Tibial nerve (tissue), 4 donors: ENCODE measurements around the gene SYDE2. TPM values are rescaled to one million over a fixed set of nuclear protein-coding genes. Genes with fewer than 3 reads are reported as not detected.

Source experiments
- DNase-seq, 2 donors: peaks; one replicate each; pipeline ENCODE4 v3.0.0-alpha.2; 2019; ENCODE audit warnings: low spot score in 2 of 2
- H3K27ac ChIP-seq, 4 donors: fragments of 200-600 bp; sonication (generic) in 3 of 4; one replicate each; pipeline ENCODE4 v1.5.1; 2017 to 2019; ENCODE audit warnings: mild to moderate bottlenecking in 1 of 4
- H3K27me3 ChIP-seq, 2 donors: fragments of 200-600 bp; sonication (generic) in 1 of 2; one replicate each; pipeline versions ENCODE4 v1.5.1 to v1.6.0; 2017 to 2019
- H3K36me3 ChIP-seq, 3 donors: fragments of 200-600 bp; sonication (generic); one replicate each; pipeline ENCODE4 v1.5.1; 2018 to 2019
- H3K4me1 ChIP-seq, 4 donors: fragments of 200-600 bp; sonication (generic) in 3 of 4; one replicate each; pipeline ENCODE4 v1.5.1; 2017 to 2019
- H3K4me3 ChIP-seq, 4 donors: fragments of 200-600 bp; sonication (generic) in 3 of 4; one replicate each; pipeline ENCODE4 v1.5.1; 2017 to 2019; ENCODE audit warnings: mild to moderate bottlenecking in 1 of 4, moderate library complexity in 1 of 4
- H3K9me3 ChIP-seq, 4 donors: fragments of 200-600 bp; sonication (generic) in 3 of 4; one replicate each; pipeline ENCODE4 v1.5.1; 2017 to 2019
- CTCF ChIP-seq, 5 experiments: fragments of 200-600 bp in 3 of 5; fragments of 450-650 bp in 2 of 5; sonication (generic) in 3 of 5; IDR thresholded peaks; one replicate each; pipeline ENCODE4 v1.5.1; 2016 to 2019; ENCODE audit warnings: antibody characterized with exemption in 5 of 5, mild to moderate bottlenecking in 3 of 5, moderate library complexity in 2 of 5
- EP300 ChIP-seq, 2 donors: sonication (generic); formaldehyde crosslinking; IDR thresholded peaks; one replicate each; pipeline ENCODE4 v1.6.1; 2017; ENCODE audit warnings: antibody characterized with exemption in 2 of 2, mild to moderate bottlenecking in 1 of 2
- POLR2A ChIP-seq, 2 donors: fragments of 450-650 bp; IDR thresholded peaks; one replicate each; pipeline ENCODE4 v1.6.1; 2017; ENCODE audit warnings: antibody characterized with exemption in 2 of 2, mild to moderate bottlenecking in 2 of 2, moderate library complexity in 2 of 2
- WGBS, 2 donors: methylation state at CpG; one replicate each; pipeline ENCODE4 v1.1.5; 2018; 5-methylcytosine and 5-hydroxymethylcytosine counted together
- total RNA-seq, 4 donors: library from RNA; depleted of rRNA; stranded (reverse); fragments of >200 nt; gene quantifications; one replicate each; pipeline ENCODE4 v1.1.0, GENCODE V29; 2016

The SYDE2 gene
- total RNA-seq, 4 donors from 2014 or later: 10.5 to 12.9 (median 11.1) TPM

DNA sequence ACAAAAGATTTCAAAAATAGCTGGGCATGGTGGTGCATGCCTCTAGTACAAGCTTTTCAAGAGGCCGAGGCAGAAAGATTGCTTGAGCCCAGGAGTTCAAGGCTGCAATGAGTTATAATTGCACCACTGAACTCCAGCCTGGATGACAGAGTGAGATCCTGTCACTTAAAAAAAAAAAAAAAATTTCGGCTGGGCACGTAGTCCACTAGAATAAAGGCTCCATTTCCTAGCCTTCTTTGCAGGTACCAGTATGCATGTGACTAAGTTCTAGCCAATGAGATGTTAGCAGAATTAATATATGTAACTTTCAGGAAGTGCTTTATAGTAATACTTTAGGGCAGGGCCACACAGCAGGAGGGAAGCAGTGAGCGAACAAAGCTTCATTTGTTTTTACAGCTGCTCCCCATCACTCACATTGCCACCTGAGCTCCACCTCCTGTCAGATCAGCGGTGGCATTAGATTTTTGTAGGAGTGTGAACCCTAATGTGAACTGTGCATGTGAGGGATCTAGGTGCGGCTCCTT, 28.8 kb upstream of the SYDE2 start:
- TF ChIP-seq CTCF (IDR thresholded peaks at IDR 0.05): no peak
- TF ChIP-seq EP300 (IDR thresholded peaks at IDR 0.05): no peak
- no peak for TF ChIP-seq POLR2A (IDR thresholded peaks at IDR 0.05)
- Histone ChIP-seq H3K27me3 (no peaks in the 10 kb centered on the region), H3K27ac (no peak overlapping the region), H3K36me3 (no peaks in the 10 kb centered on the region), H3K9me3 (no peaks in the 10 kb centered on the region), H3K4me1 (peaks cover 0 to 14% (median 0%) of the 10 kb centered on the region in 4 donors), H3K4me3 (no peak overlapping the region)
- 73 to 79% methylated on average over 6 of the region's 6 CpGs for WGBS, 2 donors
- DNase-seq: no peak

DNA sequence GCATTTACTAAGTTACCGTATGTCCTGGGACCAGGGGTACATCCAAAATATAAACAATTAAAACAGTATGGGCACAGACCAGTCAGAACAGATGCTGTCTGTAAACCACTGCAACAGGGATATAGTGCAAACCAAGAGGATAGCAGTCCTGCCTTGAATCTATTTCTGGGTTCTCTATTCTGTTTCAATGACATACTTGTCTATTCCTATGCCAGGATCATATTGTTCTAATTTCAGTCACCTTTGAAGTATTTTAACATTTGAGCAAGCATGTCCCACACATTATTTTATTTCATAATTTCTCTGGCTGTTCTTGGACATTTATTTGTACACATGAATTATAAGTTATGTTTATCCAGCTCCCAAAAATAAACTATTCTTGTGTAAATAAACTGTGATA, 28.2 kb upstream of the SYDE2 start:
- H3K4me1 ChIP-seq: peaks cover 0 to 19% (median 0%) of the 10 kb centered on the region in 4 donors
- H3K36me3 ChIP-seq: no peaks in the 10 kb centered on the region
- no peaks in the 10 kb centered on the region for H3K9me3 ChIP-seq
- 53 to 95% methylated on average over 1 of the region's 1 CpG for WGBS, 2 donors
- H3K27me3 ChIP-seq: no peaks in the 10 kb centered on the region
- H3K4me3 ChIP-seq: no peak overlapping the region
- DNase-seq: no peak
- TF ChIP-seq EP300 (IDR thresholded peaks at IDR 0.05): no peak
- no peak for TF ChIP-seq CTCF (IDR thresholded peaks at IDR 0.05)
- no peak for TF ChIP-seq POLR2A (IDR thresholded peaks at IDR 0.05)
- H3K27ac ChIP-seq: no peak overlapping the region

DNA sequence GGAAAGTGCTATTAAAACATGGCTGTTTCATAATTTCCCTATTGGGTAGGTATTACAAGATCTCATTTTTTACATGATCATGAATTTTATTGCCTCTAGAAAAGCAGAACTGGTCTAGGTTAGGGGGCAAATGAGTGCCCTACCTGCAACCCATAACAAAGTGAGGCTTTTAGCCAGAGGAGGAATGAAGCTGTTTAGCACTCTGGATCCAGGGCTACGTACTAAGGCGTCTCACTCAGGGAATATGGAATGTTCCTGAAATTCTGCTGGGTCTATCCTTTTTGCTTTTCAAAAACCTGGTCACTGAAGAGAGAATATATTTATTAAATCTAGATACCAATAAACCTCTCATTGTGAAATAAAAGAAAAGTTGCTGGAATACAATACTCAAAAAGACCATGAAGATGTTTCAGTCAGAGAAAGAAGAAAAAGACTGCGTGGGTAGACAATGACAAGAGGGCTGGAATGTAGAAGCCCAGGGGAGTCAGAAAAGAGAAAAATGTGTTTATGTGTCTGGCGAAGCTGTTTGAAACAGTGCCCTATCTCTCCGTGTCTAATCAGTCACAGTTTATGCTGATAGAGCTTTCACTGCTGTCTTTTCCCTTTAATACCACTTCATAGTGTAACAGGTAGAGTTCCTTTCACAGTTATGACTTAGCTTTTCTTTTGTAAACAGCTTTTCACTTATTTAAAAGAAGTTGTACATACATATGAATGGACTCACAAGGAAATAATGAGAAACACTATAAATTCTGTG, 25.0 kb upstream of the SYDE2 start:
- WGBS, 2 donors: 52 to 56% methylated on average over 5 of the region's 5 CpGs
- Histone ChIP-seq H3K9me3 (no peaks in the 10 kb centered on the region), H3K27ac (no peak overlapping the region), H3K36me3 (no peaks in the 10 kb centered on the region), H3K4me1 (peaks cover 0 to 19% (median 0%) of the 10 kb centered on the region in 4 donors), H3K27me3 (no peaks in the 10 kb centered on the region), H3K4me3 (no peak overlapping the region)
- no peak for TF ChIP-seq EP300 (IDR thresholded peaks at IDR 0.05)
- no peak for DNase-seq

- no peaks in the 10 kb centered on the region for H3K27me3 ChIP-seq
- no peak for DNase-seq
- H3K4me3 ChIP-seq: no peak overlapping the region
- TF ChIP-seq EP300 (IDR thresholded peaks at IDR 0.05): no peak
- TF ChIP-seq POLR2A (IDR thresholded peaks at IDR 0.05): no peak
- TF ChIP-seq CTCF (IDR thresholded peaks at IDR 0.05): no peak
- H3K4me1 ChIP-seq: peaks cover 0 to 19% (median 0%) of the 10 kb centered on the region in 4 donors
- H3K9me3 ChIP-seq: no peaks in the 10 kb centered on the region
- WGBS, 2 donors: 54 to 64% methylated on average over 3 of the region's 3 CpGs
- H3K36me3 ChIP-seq: no peaks in the 10 kb centered on the region
- H3K27ac ChIP-seq: no peak overlapping the region
Observed at GRCh38 chr1:85224734-85225623, 24.2 kb upstream of the SYDE2 start.

DNA sequence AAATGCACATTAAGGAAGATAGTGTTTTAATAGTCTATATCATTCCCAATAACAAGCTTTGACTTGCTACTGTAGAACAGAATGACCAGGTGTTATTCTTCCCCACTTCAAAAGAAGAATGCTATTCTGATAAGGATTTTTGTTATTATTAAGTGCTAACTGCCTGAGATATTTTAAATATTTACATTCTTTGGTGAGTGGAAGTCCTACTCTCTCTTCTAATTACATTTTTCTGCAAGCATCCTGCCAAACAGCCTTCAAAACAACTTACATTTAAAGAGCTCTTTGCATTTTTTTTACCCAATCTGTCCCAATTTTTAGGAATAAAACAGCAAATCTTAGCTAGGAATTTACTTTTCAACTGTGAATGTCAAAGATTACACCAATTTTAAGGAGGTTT, 23.5 kb upstream of the SYDE2 start:
- H3K9me3 ChIP-seq: no peaks in the 10 kb centered on the region
- no peak overlapping the region for H3K27ac ChIP-seq
- no peak for DNase-seq
- TF ChIP-seq CTCF (IDR thresholded peaks at IDR 0.05) (no peak), EP300 (IDR thresholded peaks at IDR 0.05) (no peak), POLR2A (IDR thresholded peaks at IDR 0.05) (no peak)
- H3K36me3 ChIP-seq: no peaks in the 10 kb centered on the region
- H3K27me3 ChIP-seq: no peaks in the 10 kb centered on the region
- H3K4me3 ChIP-seq: no peak overlapping the region
- peaks cover 0 to 19% (median 0%) of the 10 kb centered on the region in 4 donors for H3K4me1 ChIP-seq
